ENCODE measurements around the gene KCNC3. TPM values are rescaled to one million over a fixed set of nuclear protein-coding genes. Genes with fewer than 3 reads are reported as not detected.
A peak's percentile ranks its signal among the peaks of the same experiment; 100 is the strongest.

Gene KCNC3
- total and polyA plus RNA-seq, 10 of the 15 experiments (the other 5 are each of a cell fraction or from before 2014, with no cell fraction given), result 0.08 to 3.8 (median 0.44) TPM; not detected in 2

DNA sequence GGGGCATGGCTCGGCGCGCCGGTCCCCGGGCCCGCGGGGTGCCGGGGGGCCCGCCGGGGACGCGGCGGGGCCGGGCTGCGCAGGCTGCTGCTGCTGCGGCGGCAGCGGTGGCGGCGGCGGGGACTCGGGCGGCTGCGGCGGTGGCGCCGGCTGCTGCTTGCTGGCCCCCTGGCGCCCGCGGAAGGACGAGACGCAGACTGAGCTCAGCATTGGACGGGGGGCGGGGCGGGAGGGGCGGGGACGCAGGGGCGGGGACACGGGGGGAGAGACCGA is 368 bp downstream of the KCNC3 start:
- H4K20me1 ChIP-seq (ENCODE audit: control insufficient read depth, insufficient read depth), result peaks cover 4% of the 10 kb centered on the region; the same call in 1 of the 2 replicates
- ChIA-PET RAD21 (ENCODE audit: unreplicated experiment) (interaction anchor here (0.6 to 2.1 kb wide), 22 partner anchors 12 to 492 kb away, joined by 3 to 36 read pairs (median 4); no protein-coding TSS in a partner anchor), POLR2A (interaction anchor here (0.6 to 2.1 kb wide), 11 partner anchors 9 to 1453 kb away, joined by 3 to 38 read pairs (median 5); partner anchors contain the start of gene AP2A1), CTCF (interaction anchor here (0.6 to 1.6 kb wide), 11 partner anchors 10 to 180 kb away, joined by 3 to 5 read pairs (median 4); partner anchors contain the start of gene NR1H2), SMC1A (ENCODE audit: uncharacterized antibody, unreplicated experiment) (interaction anchor here (0.8 to 1.9 kb wide), 6 partner anchors 10 to 74 kb away, joined by 3 to 20 read pairs (median 4); no protein-coding TSS in a partner anchor)
- no peak overlapping the region for H3K27ac ChIP-seq (ENCODE audit: control insufficient read depth, insufficient read depth)
- ATAC-seq, result no peak
- H2AFZ ChIP-seq (ENCODE audit: control insufficient read depth, low read depth, low read length), result no peak overlapping the region
- peaks cover 2 to 16% of the 10 kb centered on the region in 2 experiments; a peak in 3 of 4 replicates for H3K27me3 ChIP-seq (replicated peaks in 1 of 2; ENCODE audit: control insufficient read depth in 2 of 2, insufficient read depth in 2 of 2, low read length in 1 of 2)
- in situ Hi-C loops (cut with MboI), result loop anchor here (25.0 kb wide), 1 partner anchor 1033 kb away; the partner anchor contains the start of genes CLDND2, ETFB and NKG7
- no peak for DNase-seq (ENCODE audit: low read depth, low spot score)
- H3K4me2 ChIP-seq (ENCODE audit: control insufficient read depth, insufficient read depth), result no peak overlapping the region; the same call in 1 of the 2 replicates
- no peaks in the 10 kb centered on the region for H3K79me2 ChIP-seq (ENCODE audit: control insufficient read depth, insufficient read depth, low read length)
- H3K36me3 ChIP-seq (ENCODE audit: control insufficient read depth in 2 of 2, insufficient read depth in 2 of 2, low read length in 1 of 2), result no peaks in the 10 kb centered on the region; a peak in 1 of 4 replicates
- H3K4me3 ChIP-seq, result no peak overlapping the region
- peaks cover 31% of the 10 kb centered on the region for H3K4me1 ChIP-seq (ENCODE audit: control insufficient read depth, insufficient read depth, low read length)
- intact Hi-C loops (cut with micrococcal nuclease; ENCODE audit: unreplicated experiment), result no loop called here
- H3K9ac ChIP-seq (ENCODE audit: control insufficient read depth, insufficient read depth, low read length), result no peak overlapping the region
- BruUV-seq (replicated peaks), result no TSS peak
- TF ChIP-seq BHLHE40 (IDR thresholded peaks at IDR 0.05; ENCODE audit: borderline replicate concordance in 1 of 2, low read depth in 2 of 2, low read length in 1 of 2) (0 out of 4 replicates have a peak, but pooled peaks of 1 of the 2 experiments have one; percentile 1), EGR1 (IDR thresholded peaks at IDR 0.05; ENCODE audit: borderline replicate concordance in 1 of 2, low read depth in 2 of 2, low read length in 2 of 2) (no peak)
- TF ChIP-seq, protein P1, sequence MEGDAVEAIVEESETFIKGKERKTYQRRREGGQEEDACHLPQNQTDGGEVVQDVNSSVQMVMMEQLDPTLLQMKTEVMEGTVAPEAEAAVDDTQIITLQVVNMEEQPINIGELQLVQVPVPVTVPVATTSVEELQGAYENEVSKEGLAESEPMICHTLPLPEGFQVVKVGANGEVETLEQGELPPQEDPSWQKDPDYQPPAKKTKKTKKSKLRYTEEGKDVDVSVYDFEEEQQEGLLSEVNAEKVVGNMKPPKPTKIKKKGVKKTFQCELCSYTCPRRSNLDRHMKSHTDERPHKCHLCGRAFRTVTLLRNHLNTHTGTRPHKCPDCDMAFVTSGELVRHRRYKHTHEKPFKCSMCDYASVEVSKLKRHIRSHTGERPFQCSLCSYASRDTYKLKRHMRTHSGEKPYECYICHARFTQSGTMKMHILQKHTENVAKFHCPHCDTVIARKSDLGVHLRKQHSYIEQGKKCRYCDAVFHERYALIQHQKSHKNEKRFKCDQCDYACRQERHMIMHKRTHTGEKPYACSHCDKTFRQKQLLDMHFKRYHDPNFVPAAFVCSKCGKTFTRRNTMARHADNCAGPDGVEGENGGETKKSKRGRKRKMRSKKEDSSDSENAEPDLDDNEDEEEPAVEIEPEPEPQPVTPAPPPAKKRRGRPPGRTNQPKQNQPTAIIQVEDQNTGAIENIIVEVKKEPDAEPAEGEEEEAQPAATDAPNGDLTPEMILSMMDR (IDR thresholded peaks at IDR 0.05 in 2 of 3, conservative IDR thresholded peaks at IDR 0.05 in 1 of 3; ENCODE audit: control insufficient read depth in 2 of 3, extremely low read depth in 1 of 3, insufficient read depth in 1 of 3, low read depth in 3 of 3, low read length in 3 of 3), result peak in 1 of 3 experiments; percentile 32; a peak in 1 of 6 replicates
- TF ChIP-seq, protein P2, sequence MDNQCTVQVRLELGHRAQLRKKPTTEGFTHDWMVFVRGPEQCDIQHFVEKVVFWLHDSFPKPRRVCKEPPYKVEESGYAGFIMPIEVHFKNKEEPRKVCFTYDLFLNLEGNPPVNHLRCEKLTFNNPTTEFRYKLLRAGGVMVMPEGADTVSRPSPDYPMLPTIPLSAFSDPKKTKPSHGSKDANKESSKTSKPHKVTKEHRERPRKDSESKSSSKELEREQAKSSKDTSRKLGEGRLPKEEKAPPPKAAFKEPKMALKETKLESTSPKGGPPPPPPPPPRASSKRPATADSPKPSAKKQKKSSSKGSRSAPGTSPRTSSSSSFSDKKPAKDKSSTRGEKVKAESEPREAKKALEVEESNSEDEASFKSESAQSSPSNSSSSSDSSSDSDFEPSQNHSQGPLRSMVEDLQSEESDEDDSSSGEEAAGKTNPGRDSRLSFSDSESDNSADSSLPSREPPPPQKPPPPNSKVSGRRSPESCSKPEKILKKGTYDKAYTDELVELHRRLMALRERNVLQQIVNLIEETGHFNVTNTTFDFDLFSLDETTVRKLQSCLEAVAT (IDR thresholded peaks at IDR 0.05), result no peak
- no peaks in the 10 kb centered on the region; the same call in 2 of the 3 replicates for H3K9me3 ChIP-seq (replicated peaks; ENCODE audit: control insufficient read depth, insufficient read depth, low read length)
- no peak for FAIRE-seq
- 1% methylated on average over 25 of the region's 40 CpGs for WGBS (ENCODE audit: insufficient coverage, insufficient replicate concordance, low lambda C conversion rate, missing lambda C conversion rate)
